Skeletal muscle satellite cell (primary cell): Measurements from ENCODE around the gene MAGI2.

Experiments
- H3K27me3 ChIP-seq: 2 replicates; pipeline ENCODE4 v1.7.0; 2013; ENCODE audit warnings: low read length; ENCODE audit not compliant: control insufficient read depth, insufficient read depth
- H3K36me3 ChIP-seq: 2 replicates; pipeline ENCODE4 v1.7.0; 2013; ENCODE audit warnings: mild to moderate bottlenecking, control low read depth, low read length; ENCODE audit not compliant: insufficient read depth
- H3K4me1 ChIP-seq: 2 replicates; pipeline ENCODE4 v1.7.0; 2013; ENCODE audit warnings: low read length; ENCODE audit not compliant: control insufficient read depth, insufficient read depth
- H3K4me2 ChIP-seq: 2 replicates; pipeline ENCODE4 v1.7.0; 2013; ENCODE audit warnings: mild to moderate bottlenecking, low read length
- H3K4me3 ChIP-seq: 2 replicates; pipeline ENCODE4 v1.7.0; 2013; ENCODE audit warnings: low read length
- H3K9ac ChIP-seq: 2 replicates; pipeline ENCODE4 v1.7.0; 2013; ENCODE audit warnings: mild to moderate bottlenecking, low read depth, low read length, moderate library complexity
- H3K9me3 ChIP-seq: replicated peaks from 2 replicates; pipeline ENCODE4 v1.7.0; 2013; ENCODE audit warnings: mild to moderate bottlenecking, control low read depth, low read length

The MAGI2 gene

DNA sequence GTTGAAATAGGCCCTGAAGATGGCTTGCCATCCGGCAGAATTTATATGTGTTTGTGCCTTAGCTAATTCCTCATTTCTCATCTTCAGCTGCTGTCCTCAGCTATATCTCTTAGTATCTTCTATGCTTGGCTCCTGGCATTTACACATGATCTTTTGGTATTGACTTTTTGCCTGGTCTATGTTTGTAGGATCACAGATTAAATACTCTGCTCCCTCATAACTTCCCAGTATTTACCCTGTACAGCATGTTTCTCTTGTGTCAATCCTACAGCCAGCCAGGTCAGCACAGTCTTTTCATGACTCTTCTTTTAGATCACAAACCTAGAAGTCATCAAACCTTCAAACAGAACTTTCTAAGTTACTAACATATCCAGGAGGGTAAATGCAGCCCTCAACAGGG is 743.8 kb downstream of the MAGI2 start:
- no peak overlapping the region for H3K4me3 ChIP-seq
- no peaks in the 10 kb centered on the region for H3K4me1 ChIP-seq
- H3K27me3 ChIP-seq = no peaks in the 10 kb centered on the region
- H3K36me3 ChIP-seq = no peaks in the 10 kb centered on the region
- H3K4me2 ChIP-seq = no peak overlapping the region
- no peak overlapping the region for H3K9ac ChIP-seq
- no peaks in the 10 kb centered on the region for H3K9me3 ChIP-seq

- Histone ChIP-seq H3K4me1 (peaks cover 19% of the 10 kb centered on the region), H3K27me3 (no peaks in the 10 kb centered on the region), H3K4me2 (no peak overlapping the region), H3K4me3 (no peak overlapping the region), H3K9me3 (no peaks in the 10 kb centered on the region), H3K36me3 (no peaks in the 10 kb centered on the region), H3K9ac (no peak overlapping the region)
Observed at GRCh38 chr7:78704504-78704903, 749.0 kb downstream of the MAGI2 start.

DNA sequence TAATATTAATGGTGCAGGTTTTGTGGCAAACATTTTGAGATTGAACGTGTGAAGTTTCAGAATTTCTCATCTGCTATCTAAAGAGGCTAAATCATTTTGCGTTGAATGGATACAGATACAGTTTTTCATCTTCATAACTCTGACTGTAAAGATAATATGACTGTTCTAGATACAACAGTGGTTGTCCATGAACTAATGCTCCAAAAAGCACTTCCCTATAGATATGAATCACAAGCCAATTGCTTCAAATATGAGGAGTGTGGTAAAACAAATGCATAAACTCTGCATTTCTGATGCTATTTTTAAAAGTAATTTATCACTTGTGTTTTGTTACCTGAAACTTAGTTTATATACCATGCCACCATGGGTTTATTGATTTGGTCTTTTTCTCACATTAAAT is 750.1 kb downstream of the MAGI2 start:
- Histone ChIP-seq H3K9me3 (no peaks in the 10 kb centered on the region), H3K4me2 (peak overlapping the region; percentile 63), H3K27me3 (no peaks in the 10 kb centered on the region), H3K4me3 (no peak overlapping the region), H3K36me3 (no peaks in the 10 kb centered on the region), H3K4me1 (peaks cover 19% of the 10 kb centered on the region), H3K9ac (no peak overlapping the region)

DNA sequence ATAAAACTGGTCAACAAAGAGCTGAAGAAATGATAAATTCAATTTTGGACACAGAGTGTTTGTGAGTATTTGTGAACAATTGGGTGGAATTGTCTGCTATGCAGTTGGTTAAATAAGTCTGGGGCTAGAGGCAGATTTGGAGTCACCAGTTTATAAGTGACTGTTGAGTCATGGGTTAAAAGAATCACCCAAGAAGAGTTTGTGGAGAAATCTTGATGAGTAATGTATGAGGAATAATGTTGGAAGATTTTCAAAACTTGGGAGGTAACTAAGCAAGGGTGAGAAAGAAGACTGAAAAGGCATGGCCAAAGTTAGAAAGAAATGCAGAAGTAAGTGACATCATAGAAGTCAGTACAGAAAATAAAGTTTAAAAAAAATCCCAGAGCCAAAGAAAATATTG is 750.7 kb downstream of the MAGI2 start:
- Histone ChIP-seq H3K36me3 (no peaks in the 10 kb centered on the region), H3K9ac (no peak overlapping the region), H3K9me3 (no peaks in the 10 kb centered on the region), H3K4me2 (peak overlapping the region; percentile 63), H3K4me3 (no peak overlapping the region), H3K27me3 (no peaks in the 10 kb centered on the region), H3K4me1 (peaks cover 19% of the 10 kb centered on the region)

DNA sequence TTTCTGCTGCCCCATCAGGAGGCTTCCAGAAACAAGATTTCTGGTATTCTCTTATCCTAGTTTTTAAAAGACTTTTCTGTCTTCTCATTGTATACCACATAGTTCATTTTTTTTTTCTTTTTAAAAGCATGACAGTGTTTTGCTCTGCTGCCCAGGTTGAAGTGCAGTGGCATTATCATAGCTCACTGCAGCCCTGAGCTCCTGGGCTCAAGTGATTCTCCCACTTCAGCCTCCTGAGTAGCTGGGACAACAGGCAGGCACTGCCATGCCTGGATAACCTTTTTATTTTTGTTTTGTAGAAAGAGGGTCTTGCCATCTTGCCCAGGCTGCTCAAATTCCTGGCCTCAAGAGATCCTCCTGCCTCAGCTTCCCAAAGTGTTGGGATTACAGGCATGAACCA is 757.6 kb downstream of the MAGI2 start:
- Histone ChIP-seq H3K9ac (no peak overlapping the region), H3K9me3 (no peaks in the 10 kb centered on the region), H3K27me3 (no peaks in the 10 kb centered on the region), H3K4me3 (no peak overlapping the region), H3K36me3 (no peaks in the 10 kb centered on the region), H3K4me2 (no peak overlapping the region), H3K4me1 (no peaks in the 10 kb centered on the region)

GRCh38 chr7:78691584-78691983 is 761.9 kb downstream of the MAGI2 start:
- no peaks in the 10 kb centered on the region for H3K9me3 ChIP-seq
- no peaks in the 10 kb centered on the region for H3K36me3 ChIP-seq
- no peak overlapping the region for H3K9ac ChIP-seq
- H3K4me1 ChIP-seq = no peaks in the 10 kb centered on the region
- H3K4me2 ChIP-seq = no peak overlapping the region
- H3K27me3 ChIP-seq = no peaks in the 10 kb centered on the region
- no peak overlapping the region for H3K4me3 ChIP-seq

- Histone ChIP-seq H3K4me2 (no peak overlapping the region), H3K4me1 (no peaks in the 10 kb centered on the region), H3K9ac (no peak overlapping the region), H3K4me3 (no peak overlapping the region), H3K9me3 (no peaks in the 10 kb centered on the region), H3K36me3 (no peaks in the 10 kb centered on the region), H3K27me3 (no peaks in the 10 kb centered on the region)
Observed at GRCh38 chr7:78690174-78690573, 763.3 kb downstream of the MAGI2 start.

GRCh38 chr7:78688376-78688775 is 765.1 kb downstream of the MAGI2 start:
- Histone ChIP-seq H3K27me3 (no peaks in the 10 kb centered on the region), H3K36me3 (no peaks in the 10 kb centered on the region), H3K4me1 (no peaks in the 10 kb centered on the region), H3K9me3 (no peaks in the 10 kb centered on the region), H3K4me2 (no peak overlapping the region), H3K9ac (no peak overlapping the region), H3K4me3 (no peak overlapping the region)

GRCh38 chr7:78686189-78686588 is 767.3 kb downstream of the MAGI2 start:
- Histone ChIP-seq H3K9ac (no peak overlapping the region), H3K4me1 (no peaks in the 10 kb centered on the region), H3K4me3 (no peak overlapping the region), H3K4me2 (no peak overlapping the region), H3K9me3 (no peaks in the 10 kb centered on the region), H3K36me3 (no peaks in the 10 kb centered on the region), H3K27me3 (no peaks in the 10 kb centered on the region)

DNA sequence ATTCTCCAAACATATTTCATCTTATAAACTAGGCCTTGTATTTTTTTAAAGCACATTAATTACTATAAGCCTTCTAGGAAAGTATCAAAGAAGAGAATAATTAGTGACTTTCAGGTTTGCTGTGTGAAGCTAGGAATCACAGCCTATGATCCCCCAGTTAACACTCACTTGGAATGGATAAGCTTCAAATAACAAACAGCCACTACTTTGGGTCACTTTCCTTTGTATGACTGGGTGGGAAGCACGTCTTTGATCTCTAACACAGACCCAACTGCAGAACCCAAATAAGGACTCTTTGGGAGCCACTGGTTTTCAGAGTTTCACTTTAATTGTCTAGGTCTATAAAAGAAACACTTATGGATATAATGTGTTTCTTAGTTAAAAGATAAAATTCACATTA is 769.3 kb downstream of the MAGI2 start:
- no peaks in the 10 kb centered on the region for H3K27me3 ChIP-seq
- no peaks in the 10 kb centered on the region for H3K9me3 ChIP-seq
- no peak overlapping the region for H3K4me2 ChIP-seq
- no peak overlapping the region for H3K4me3 ChIP-seq
- H3K9ac ChIP-seq = no peak overlapping the region
- H3K4me1 ChIP-seq = no peaks in the 10 kb centered on the region
- H3K36me3 ChIP-seq = no peaks in the 10 kb centered on the region

- no peaks in the 10 kb centered on the region for H3K27me3 ChIP-seq
Observed at GRCh38 chr7:78683566-78683965, 769.9 kb downstream of the MAGI2 start.

DNA sequence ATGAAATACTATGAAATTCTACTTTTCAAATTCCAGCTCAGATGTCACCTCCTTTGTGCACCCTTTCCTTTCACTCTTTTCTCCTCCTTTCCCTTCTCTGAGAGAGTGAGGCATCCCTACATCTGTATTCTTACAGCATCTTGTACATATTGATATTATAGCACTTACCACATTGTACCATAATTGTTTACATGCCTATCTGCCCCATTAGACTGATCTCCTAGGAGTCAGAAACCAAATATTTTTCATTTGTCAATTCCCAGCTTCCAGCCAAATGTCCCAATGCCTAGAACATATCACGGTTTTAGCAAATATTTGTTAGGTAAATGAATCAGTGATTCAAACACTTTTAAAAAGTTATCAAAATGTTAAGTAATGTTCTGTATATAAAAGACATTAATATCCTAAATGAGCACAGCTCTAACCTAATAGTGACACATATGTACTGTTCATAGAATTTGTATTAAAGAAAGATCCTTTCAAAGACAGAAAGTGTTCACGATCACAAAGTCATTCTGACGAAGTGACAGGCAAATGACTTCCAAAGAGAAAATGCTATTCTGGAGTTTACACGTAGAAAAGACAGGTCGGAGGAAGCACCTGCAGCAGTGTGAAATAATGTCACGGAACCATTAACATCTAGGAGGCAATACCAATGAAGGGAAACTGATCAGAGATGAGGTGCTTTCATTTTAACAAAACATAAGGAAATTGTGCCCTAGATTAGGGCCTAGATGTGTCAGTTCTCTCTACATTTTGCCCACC is 774.2 kb downstream of the MAGI2 start:
- H3K9ac ChIP-seq = no peak overlapping the region
- no peaks in the 10 kb centered on the region for H3K36me3 ChIP-seq
- H3K27me3 ChIP-seq = no peaks in the 10 kb centered on the region
- no peak overlapping the region for H3K4me3 ChIP-seq
- H3K9me3 ChIP-seq = no peaks in the 10 kb centered on the region
- no peaks in the 10 kb centered on the region for H3K4me1 ChIP-seq
- H3K4me2 ChIP-seq = no peak overlapping the region

More at GRCh38 chr7:78683566-78683965, 769.9 kb downstream of the MAGI2 start:
- H3K36me3 ChIP-seq = no peaks in the 10 kb centered on the region
- H3K4me3 ChIP-seq = no peak overlapping the region
- no peaks in the 10 kb centered on the region for H3K4me1 ChIP-seq
- no peak overlapping the region for H3K9ac ChIP-seq
- no peaks in the 10 kb centered on the region for H3K9me3 ChIP-seq
- no peak overlapping the region for H3K4me2 ChIP-seq
